GM23248 (cell line): ENCODE measurements around the gene MAN1B1. TPM values are rescaled to one million over a fixed set of nuclear protein-coding genes. Genes with fewer than 3 reads are reported as not detected.

Source experiments
- DNase-seq: peaks from one replicate; pipeline ENCODE4 v3.0.0-alpha.2; 2015
- H2AFZ ChIP-seq: fragments of 200-600 bp; sonication (generic); 2 replicates; pipeline ENCODE4 v1.6.1; 2016; ENCODE audit warnings: antibody characterized with exemption
- H3F3A ChIP-seq: fragments of 200-600 bp; sonication (generic); 2 replicates; pipeline ENCODE4 v1.6.1; 2016; ENCODE audit warnings: mild to moderate bottlenecking, antibody characterized with exemption, mixed run types; ENCODE audit not compliant: insufficient read depth
- H3K27ac ChIP-seq: fragments of 200-600 bp; sonication (generic); 2 replicates; pipeline ENCODE4 v1.5.1; 2016; ENCODE audit warnings: mild to moderate bottlenecking
- H3K27me3 ChIP-seq: fragments of 200-600 bp; sonication (generic); replicated peaks from 2 replicates; pipeline ENCODE4 v1.6.1; 2016; ENCODE audit warnings: mild to moderate bottlenecking; ENCODE audit not compliant: insufficient read depth
- H3K36me3 ChIP-seq: fragments of 200-600 bp; sonication (generic); 2 replicates; pipeline ENCODE4 v1.6.1; 2016; ENCODE audit warnings: low read depth, mild to moderate bottlenecking
- H3K4me1 ChIP-seq: fragments of 200-600 bp; sonication (generic); 2 replicates; pipeline ENCODE4 v1.6.1; 2016; ENCODE audit warnings: mild to moderate bottlenecking; ENCODE audit not compliant: insufficient read depth
- H3K4me2 ChIP-seq: fragments of 200-600 bp; sonication (generic); one replicate; pipeline ENCODE4 v1.6.1; 2016; ENCODE audit warnings: mild to moderate bottlenecking; ENCODE audit not compliant: unreplicated experiment
- H3K4me3 ChIP-seq: fragments of 200-600 bp; sonication (generic); 2 replicates; pipeline ENCODE4 v1.5.1; 2016; ENCODE audit warnings: mild to moderate bottlenecking
- H3K79me2 ChIP-seq: fragments of 200-600 bp; sonication (generic); 2 replicates; pipeline ENCODE4 v1.6.1; 2016; ENCODE audit warnings: mild to moderate bottlenecking; ENCODE audit not compliant: insufficient read depth
- H3K9ac ChIP-seq: fragments of 200-600 bp; sonication (generic); 2 replicates; pipeline ENCODE4 v1.6.1; 2016; ENCODE audit warnings: mild to moderate bottlenecking
- H3K9me2 ChIP-seq: fragments of 200-600 bp; sonication (generic); 2 replicates; pipeline ENCODE4 v1.6.1; 2016; ENCODE audit warnings: mixed run types, mild to moderate bottlenecking, moderate library complexity; ENCODE audit not compliant: insufficient read depth
- H3K9me3 ChIP-seq: fragments of 200-600 bp; sonication (generic); one replicate; pipeline ENCODE4 v1.6.1; 2017; ENCODE audit warnings: low read depth
- H4K20me1 ChIP-seq: fragments of 200-600 bp; sonication (generic); 2 replicates; pipeline ENCODE4 v1.6.0; 2016; ENCODE audit not compliant: insufficient read depth
- EZH2 ChIP-seq: fragments of 200-600 bp; sonication (generic); IDR thresholded peaks from 2 replicates; pipeline ENCODE4 v1.6.1; 2018; ENCODE audit warnings: antibody characterized with exemption, mild to moderate bottlenecking; ENCODE audit not compliant: insufficient read depth, poor library complexity, severe bottlenecking
- EZH2phosphoT487 ChIP-seq: fragments of 200-600 bp; sonication (generic); IDR thresholded peaks from 2 replicates; pipeline ENCODE4 v1.6.1; 2018; ENCODE audit warnings: antibody characterized with exemption, moderate library complexity, mild to moderate bottlenecking, low read depth; ENCODE audit not compliant: insufficient read depth
- WGBS, 2 experiments: methylation state at CpG; one replicate each; pipeline ENCODE4 v1.1.6; 2015 to 2017; ENCODE audit warnings: low lambda C conversion rate in 2 of 2, low coverage in 1 of 2; ENCODE audit errors: missing lambda C conversion rate in 2 of 2; 5-methylcytosine and 5-hydroxymethylcytosine counted together
- in situ Hi-C: fragments of 300-500 bp; cut with MboI; formaldehyde crosslinking; loops from 2 replicates; pipeline ENCODE4 v1.15.0; 2020
- polyA plus RNA-seq: library from polyadenylated mRNA; unstranded; fragments of >200 nt; fragmentation: Nextera tagmentation; extraction: Ambion mirVana; gene quantifications from 2 replicates; pipeline ENCODE4 v1.2.1, GENCODE V29; 2016
- small RNA-seq: library from RNA; depleted of rRNA; stranded (forward); fragments of <200 nt; gene quantifications from one replicate; pipeline ENCODE3, GENCODE V24; 2014; ENCODE audit warnings: low read depth, low replicate concordance
- total RNA-seq: library from RNA; depleted of rRNA; stranded (reverse); fragments of >200 nt; shearing (Covaris generic); gene quantifications from 2 replicates; pipeline ENCODE4 v1.2.3, GENCODE V29; 2014; rRNA removed

MAN1B1 gene
- total and polyA plus RNA-seq, 2 experiments from 2014 or later = 101 to 136 TPM

DNA sequence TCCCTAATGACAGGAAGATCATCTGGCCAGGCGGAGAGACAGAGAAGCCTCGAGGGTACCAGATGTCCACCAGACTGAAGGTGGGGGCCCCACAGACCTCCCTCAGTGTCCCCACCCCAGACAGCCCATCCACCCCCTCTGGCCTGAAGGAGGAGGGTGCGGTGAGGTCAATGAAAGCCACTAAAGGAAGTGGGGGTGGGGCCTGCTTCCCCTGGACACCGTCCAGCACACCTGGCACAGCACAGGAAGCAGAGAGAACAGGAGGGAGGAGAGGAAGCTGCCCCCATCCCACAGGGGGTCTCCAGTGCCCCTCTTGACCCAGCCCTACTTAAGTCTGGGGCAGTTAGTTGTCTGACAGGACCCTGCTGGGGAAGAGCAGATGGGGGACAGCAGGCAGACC, 71.8 kb downstream of the MAN1B1 start:
- H3K36me3 ChIP-seq = no peaks in the 10 kb centered on the region
- no peaks in the 10 kb centered on the region for H3F3A ChIP-seq
- no peak for DNase-seq
- WGBS, 2 experiments = 0 to 17% methylated on average over 1 to 4 of the region's 4 CpGs
- H3K27ac ChIP-seq = no peak overlapping the region
- H3K4me2 ChIP-seq = no peak overlapping the region
- H3K4me1 ChIP-seq = no peaks in the 10 kb centered on the region
- H3K9me2 ChIP-seq = no peaks in the 10 kb centered on the region
- H3K4me3 ChIP-seq = no peak overlapping the region
- H3K27me3 ChIP-seq = peaks cover 28% of the 10 kb centered on the region
- H2AFZ ChIP-seq = no peak overlapping the region
- H3K79me2 ChIP-seq = no peaks in the 10 kb centered on the region
- in situ Hi-C loops = no loop called here
- H3K9me3 ChIP-seq = no peaks in the 10 kb centered on the region
- no peak for TF ChIP-seq EZH2
- TF ChIP-seq EZH2phosphoT487 = no peak
- no peaks in the 10 kb centered on the region for H4K20me1 ChIP-seq
- no peak overlapping the region for H3K9ac ChIP-seq

Small RNA genes within 50 kb of the gene (small RNA-seq; reads per million reads assigned to genes)
- gene RF00153 = not detected

Other genes with a start within 250 kb of the MAN1B1 start
Only the 30 nearest of the 36 such genes appear.
- 234 and 259 TPM in 2 replicates for gene FBXW5, start 142.2 kb upstream of the MAN1B1 start, total RNA-seq
- 110 and 113 TPM in 2 replicates for gene FBXW5, start 142.2 kb upstream of the MAN1B1 start, polyA plus RNA-seq
- gene C8G, start 141.7 kb upstream of the MAN1B1 start, total RNA-seq = not detected in 2 replicates
- gene C8G, start 141.7 kb upstream of the MAN1B1 start, polyA plus RNA-seq = 0.49 TPM in 1 of 2 replicates, not detected in the other
- not detected in 2 replicates for gene LCN12, start 134.7 kb upstream of the MAN1B1 start, total RNA-seq
- gene LCN12, start 134.7 kb upstream of the MAN1B1 start, polyA plus RNA-seq = not detected in 2 replicates
- not detected in 2 replicates for gene PTGDS, start 109.5 kb upstream of the MAN1B1 start, total RNA-seq
- gene PTGDS, start 109.5 kb upstream of the MAN1B1 start, polyA plus RNA-seq = 0.24 and 0.25 TPM in 2 replicates
- not detected in 2 replicates for gene LCNL1, start 104.0 kb upstream of the MAN1B1 start, total RNA-seq
- not detected in 2 replicates for gene LCNL1, start 104.0 kb upstream of the MAN1B1 start, polyA plus RNA-seq
- gene PAXX, start 94.6 kb upstream of the MAN1B1 start, total RNA-seq = 38.7 and 52.2 TPM in 2 replicates
- 49.3 and 54.5 TPM in 2 replicates for gene PAXX, start 94.6 kb upstream of the MAN1B1 start, polyA plus RNA-seq
- gene CLIC3, start 90.4 kb upstream of the MAN1B1 start, total RNA-seq = 33.3 and 37.7 TPM in 2 replicates
- gene CLIC3, start 90.4 kb upstream of the MAN1B1 start, polyA plus RNA-seq = 98.9 and 107 TPM in 2 replicates
- 33.2 and 49.4 TPM in 2 replicates for gene ABCA2, start 58.7 kb upstream of the MAN1B1 start, total RNA-seq
- gene ABCA2, start 58.7 kb upstream of the MAN1B1 start, polyA plus RNA-seq = 20.5 and 21.1 TPM in 2 replicates
- gene FUT7, start 54.9 kb upstream of the MAN1B1 start, total RNA-seq = not detected in 2 replicates
- gene FUT7, start 54.9 kb upstream of the MAN1B1 start, polyA plus RNA-seq = not detected in 2 replicates
- 41.9 and 43.1 TPM in 2 replicates for gene NPDC1, start 40.8 kb upstream of the MAN1B1 start, total RNA-seq
- 121 and 122 TPM in 2 replicates for gene NPDC1, start 40.8 kb upstream of the MAN1B1 start, polyA plus RNA-seq
- not detected in 2 replicates for gene ENTPD2, start 32.9 kb upstream of the MAN1B1 start, total RNA-seq
- gene ENTPD2, start 32.9 kb upstream of the MAN1B1 start, polyA plus RNA-seq = not detected in 2 replicates
- 5.4 TPM in 2 replicates for gene SAPCD2, start 16.4 kb upstream of the MAN1B1 start, total RNA-seq
- 0.86 and 0.88 TPM in 2 replicates for gene SAPCD2, start 16.4 kb upstream of the MAN1B1 start, polyA plus RNA-seq
- 5.2 and 5.7 TPM in 2 replicates for gene UAP1L1, start 9.5 kb upstream of the MAN1B1 start, total RNA-seq
- gene UAP1L1, start 9.5 kb upstream of the MAN1B1 start, polyA plus RNA-seq = 4.3 and 4.5 TPM in 2 replicates
- gene DPP7, start 27.7 kb downstream of the MAN1B1 start, total RNA-seq = 134 and 142 TPM in 2 replicates
- gene DPP7, start 27.7 kb downstream of the MAN1B1 start, polyA plus RNA-seq = 145 and 148 TPM in 2 replicates
- gene GRIN1, start 52.2 kb downstream of the MAN1B1 start, total RNA-seq = 0.76 TPM in 1 of 2 replicates, not detected in the other
- 0.15 TPM in 1 of 2 replicates, not detected in the other for gene GRIN1, start 52.2 kb downstream of the MAN1B1 start, polyA plus RNA-seq
- gene LRRC26, start 83.1 kb downstream of the MAN1B1 start, total RNA-seq = not detected in 2 replicates
- not detected in 2 replicates for gene LRRC26, start 83.1 kb downstream of the MAN1B1 start, polyA plus RNA-seq
- gene TMEM210, start 85.1 kb downstream of the MAN1B1 start, total RNA-seq = not detected in 2 replicates
- gene TMEM210, start 85.1 kb downstream of the MAN1B1 start, polyA plus RNA-seq = not detected in 2 replicates
- 24.0 and 28.8 TPM in 2 replicates for gene ANAPC2, start 101.6 kb downstream of the MAN1B1 start, total RNA-seq
- gene ANAPC2, start 101.6 kb downstream of the MAN1B1 start, polyA plus RNA-seq = 12.0 and 13.6 TPM in 2 replicates
- 73.1 and 105 TPM in 2 replicates for gene SSNA1, start 101.7 kb downstream of the MAN1B1 start, total RNA-seq
- gene SSNA1, start 101.7 kb downstream of the MAN1B1 start, polyA plus RNA-seq = 93.1 and 100 TPM in 2 replicates
- 7.8 and 14.3 TPM in 2 replicates for gene TPRN, start 113.8 kb downstream of the MAN1B1 start, total RNA-seq
- 1.7 and 2.2 TPM in 2 replicates for gene TPRN, start 113.8 kb downstream of the MAN1B1 start, polyA plus RNA-seq
- 44.3 and 52.9 TPM in 2 replicates for gene TMEM203, start 118.7 kb downstream of the MAN1B1 start, total RNA-seq
- 46.9 and 48.6 TPM in 2 replicates for gene TMEM203, start 118.7 kb downstream of the MAN1B1 start, polyA plus RNA-seq
- 12.1 and 12.4 TPM in 2 replicates for gene NDOR1, start 118.7 kb downstream of the MAN1B1 start, total RNA-seq
- gene NDOR1, start 118.7 kb downstream of the MAN1B1 start, polyA plus RNA-seq = 7.7 and 8.5 TPM in 2 replicates
- 0.65 TPM in 1 of 2 replicates, not detected in the other for gene RNF208, start 135.3 kb downstream of the MAN1B1 start, total RNA-seq
- 0.29 and 0.34 TPM in 2 replicates for gene RNF208, start 135.3 kb downstream of the MAN1B1 start, polyA plus RNA-seq
- gene CYSRT1, start 138.2 kb downstream of the MAN1B1 start, total RNA-seq = 0.43 TPM in 1 of 2 replicates, not detected in the other
- 0.24 and 0.75 TPM in 2 replicates for gene CYSRT1, start 138.2 kb downstream of the MAN1B1 start, polyA plus RNA-seq
- not detected in 2 replicates for gene RNF224, start 140.5 kb downstream of the MAN1B1 start, total RNA-seq
- gene RNF224, start 140.5 kb downstream of the MAN1B1 start, polyA plus RNA-seq = not detected in 2 replicates
- not detected in 2 replicates for gene SLC34A3, start 143.9 kb downstream of the MAN1B1 start, total RNA-seq
- not detected in 2 replicates for gene SLC34A3, start 143.9 kb downstream of the MAN1B1 start, polyA plus RNA-seq
- 148 and 159 TPM in 2 replicates for gene TUBB4B, start 154.3 kb downstream of the MAN1B1 start, total RNA-seq
- 373 and 391 TPM in 2 replicates for gene TUBB4B, start 154.3 kb downstream of the MAN1B1 start, polyA plus RNA-seq
- not detected in 2 replicates for gene STPG3, start 164.3 kb downstream of the MAN1B1 start, total RNA-seq
- gene STPG3, start 164.3 kb downstream of the MAN1B1 start, polyA plus RNA-seq = not detected in 2 replicates
- gene NELFB, start 168.3 kb downstream of the MAN1B1 start, total RNA-seq = 65.0 and 69.6 TPM in 2 replicates
- 34.4 and 38.5 TPM in 2 replicates for gene NELFB, start 168.3 kb downstream of the MAN1B1 start, polyA plus RNA-seq
- gene TOR4A, start 190.7 kb downstream of the MAN1B1 start, total RNA-seq = 25.8 and 29.6 TPM in 2 replicates
- gene TOR4A, start 190.7 kb downstream of the MAN1B1 start, polyA plus RNA-seq = 4.1 and 5.0 TPM in 2 replicates